ENCODE results near the gene C1orf167. TPM values are rescaled to one million over a fixed set of nuclear protein-coding genes. Genes with fewer than 3 reads are reported as not detected.

The C1orf167 gene
- total and polyA plus RNA-seq, 4 donors, result 0.37 TPM; not detected in 3

DNA sequence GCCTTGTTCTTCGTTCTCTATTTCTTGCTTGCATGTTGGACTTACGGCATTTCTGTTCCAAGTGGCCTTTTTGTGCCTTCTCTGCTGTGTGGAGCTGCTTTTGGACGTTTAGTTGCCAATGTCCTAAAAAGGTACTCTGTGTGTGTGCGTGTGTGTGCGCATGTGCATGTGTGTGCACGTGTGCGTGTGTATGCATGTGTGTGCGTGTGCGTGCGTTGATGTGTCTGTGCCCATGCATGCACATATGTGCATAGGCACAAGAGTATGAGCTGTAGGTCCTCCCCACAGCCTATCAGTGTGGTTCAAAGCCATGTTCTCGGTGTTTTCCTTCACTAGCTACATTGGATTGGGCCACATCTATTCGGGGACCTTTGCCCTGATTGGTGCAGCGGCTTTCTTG is 71.9 kb downstream of the C1orf167 start:
- peaks cover 11 to 89% (median 47%) of the 10 kb centered on the region in 4 donors for H3K36me3 ChIP-seq (ENCODE audit: control insufficient read depth in 4 of 4, insufficient read depth in 3 of 4, low read depth in 1 of 4, low read length in 3 of 4)
- no peak overlapping the region for H3K9ac ChIP-seq (ENCODE audit: low read depth in 1 of 2, low read length in 2 of 2)
- no peak overlapping the region for H3K4me3 ChIP-seq (ENCODE audit: low read depth in 1 of 3, low read length in 3 of 3)
- H3K4me1 ChIP-seq (ENCODE audit: control insufficient read depth in 4 of 4, insufficient read depth in 4 of 4, low read length in 3 of 4), result peaks cover 0 to 2% (median under 1%) of the 10 kb centered on the region in 4 donors
- no peaks in the 10 kb centered on the region for H3K27me3 ChIP-seq (ENCODE audit: control insufficient read depth in 4 of 4, insufficient read depth in 4 of 4, low read length in 3 of 4)
- H3K9me3 ChIP-seq (ENCODE audit: control insufficient read depth in 4 of 4, low read length in 3 of 4), result no peaks in the 10 kb centered on the region
- DNase-seq (ENCODE audit: low spot score), result no peak
- no peak overlapping the region for H3K27ac ChIP-seq (ENCODE audit: low read depth in 1 of 2, low read length in 2 of 2)
- TF ChIP-seq YY1 (IDR thresholded peaks at IDR 0.05) (no peak), FOXA1 (IDR thresholded peaks at IDR 0.05) (no peak), HNF4G (IDR thresholded peaks at IDR 0.05) (no peak), RXRA (IDR thresholded peaks at IDR 0.05) (no peak), HNF4A (conservative IDR thresholded peaks at IDR 0.05) (no peak), RAD21 (IDR thresholded peaks at IDR 0.05) (no peak), TAF1 (conservative IDR thresholded peaks at IDR 0.05) (no peak), FOXA2 (IDR thresholded peaks at IDR 0.05) (no peak), EGR1 (IDR thresholded peaks at IDR 0.05; ENCODE audit: low read depth in 2 of 2) (no peak), JUND (IDR thresholded peaks at IDR 0.05) (no peak), GABPA (IDR thresholded peaks at IDR 0.05 in 1 of 2, conservative IDR thresholded peaks at IDR 0.05 in 1 of 2) (no peak), SP1 (IDR thresholded peaks at IDR 0.05) (no peak), NR2F2 (IDR thresholded peaks at IDR 0.05) (no peak)
- TF ChIP-seq, protein P1, sequence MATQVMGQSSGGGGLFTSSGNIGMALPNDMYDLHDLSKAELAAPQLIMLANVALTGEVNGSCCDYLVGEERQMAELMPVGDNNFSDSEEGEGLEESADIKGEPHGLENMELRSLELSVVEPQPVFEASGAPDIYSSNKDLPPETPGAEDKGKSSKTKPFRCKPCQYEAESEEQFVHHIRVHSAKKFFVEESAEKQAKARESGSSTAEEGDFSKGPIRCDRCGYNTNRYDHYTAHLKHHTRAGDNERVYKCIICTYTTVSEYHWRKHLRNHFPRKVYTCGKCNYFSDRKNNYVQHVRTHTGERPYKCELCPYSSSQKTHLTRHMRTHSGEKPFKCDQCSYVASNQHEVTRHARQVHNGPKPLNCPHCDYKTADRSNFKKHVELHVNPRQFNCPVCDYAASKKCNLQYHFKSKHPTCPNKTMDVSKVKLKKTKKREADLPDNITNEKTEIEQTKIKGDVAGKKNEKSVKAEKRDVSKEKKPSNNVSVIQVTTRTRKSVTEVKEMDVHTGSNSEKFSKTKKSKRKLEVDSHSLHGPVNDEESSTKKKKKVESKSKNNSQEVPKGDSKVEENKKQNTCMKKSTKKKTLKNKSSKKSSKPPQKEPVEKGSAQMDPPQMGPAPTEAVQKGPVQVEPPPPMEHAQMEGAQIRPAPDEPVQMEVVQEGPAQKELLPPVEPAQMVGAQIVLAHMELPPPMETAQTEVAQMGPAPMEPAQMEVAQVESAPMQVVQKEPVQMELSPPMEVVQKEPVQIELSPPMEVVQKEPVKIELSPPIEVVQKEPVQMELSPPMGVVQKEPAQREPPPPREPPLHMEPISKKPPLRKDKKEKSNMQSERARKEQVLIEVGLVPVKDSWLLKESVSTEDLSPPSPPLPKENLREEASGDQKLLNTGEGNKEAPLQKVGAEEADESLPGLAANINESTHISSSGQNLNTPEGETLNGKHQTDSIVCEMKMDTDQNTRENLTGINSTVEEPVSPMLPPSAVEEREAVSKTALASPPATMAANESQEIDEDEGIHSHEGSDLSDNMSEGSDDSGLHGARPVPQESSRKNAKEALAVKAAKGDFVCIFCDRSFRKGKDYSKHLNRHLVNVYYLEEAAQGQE (IDR thresholded peaks at IDR 0.05), result no peak
- TF ChIP-seq, protein P2, sequence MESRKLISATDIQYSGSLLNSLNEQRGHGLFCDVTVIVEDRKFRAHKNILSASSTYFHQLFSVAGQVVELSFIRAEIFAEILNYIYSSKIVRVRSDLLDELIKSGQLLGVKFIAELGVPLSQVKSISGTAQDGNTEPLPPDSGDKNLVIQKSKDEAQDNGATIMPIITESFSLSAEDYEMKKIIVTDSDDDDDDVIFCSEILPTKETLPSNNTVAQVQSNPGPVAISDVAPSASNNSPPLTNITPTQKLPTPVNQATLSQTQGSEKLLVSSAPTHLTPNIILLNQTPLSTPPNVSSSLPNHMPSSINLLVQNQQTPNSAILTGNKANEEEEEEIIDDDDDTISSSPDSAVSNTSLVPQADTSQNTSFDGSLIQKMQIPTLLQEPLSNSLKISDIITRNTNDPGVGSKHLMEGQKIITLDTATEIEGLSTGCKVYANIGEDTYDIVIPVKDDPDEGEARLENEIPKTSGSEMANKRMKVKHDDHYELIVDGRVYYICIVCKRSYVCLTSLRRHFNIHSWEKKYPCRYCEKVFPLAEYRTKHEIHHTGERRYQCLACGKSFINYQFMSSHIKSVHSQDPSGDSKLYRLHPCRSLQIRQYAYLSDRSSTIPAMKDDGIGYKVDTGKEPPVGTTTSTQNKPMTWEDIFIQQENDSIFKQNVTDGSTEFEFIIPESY (IDR thresholded peaks at IDR 0.05), result no peak
- TF ChIP-seq, protein P3, sequence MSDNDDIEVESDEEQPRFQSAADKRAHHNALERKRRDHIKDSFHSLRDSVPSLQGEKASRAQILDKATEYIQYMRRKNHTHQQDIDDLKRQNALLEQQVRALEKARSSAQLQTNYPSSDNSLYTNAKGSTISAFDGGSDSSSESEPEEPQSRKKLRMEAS (IDR thresholded peaks at IDR 0.05), result no peak
- TF ChIP-seq, protein P4, sequence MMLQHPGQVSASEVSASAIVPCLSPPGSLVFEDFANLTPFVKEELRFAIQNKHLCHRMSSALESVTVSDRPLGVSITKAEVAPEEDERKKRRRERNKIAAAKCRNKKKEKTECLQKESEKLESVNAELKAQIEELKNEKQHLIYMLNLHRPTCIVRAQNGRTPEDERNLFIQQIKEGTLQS (IDR thresholded peaks at IDR 0.05), result no peak
- WGBS, result 94% methylated on average over 13 of the region's 13 CpGs

DNA sequence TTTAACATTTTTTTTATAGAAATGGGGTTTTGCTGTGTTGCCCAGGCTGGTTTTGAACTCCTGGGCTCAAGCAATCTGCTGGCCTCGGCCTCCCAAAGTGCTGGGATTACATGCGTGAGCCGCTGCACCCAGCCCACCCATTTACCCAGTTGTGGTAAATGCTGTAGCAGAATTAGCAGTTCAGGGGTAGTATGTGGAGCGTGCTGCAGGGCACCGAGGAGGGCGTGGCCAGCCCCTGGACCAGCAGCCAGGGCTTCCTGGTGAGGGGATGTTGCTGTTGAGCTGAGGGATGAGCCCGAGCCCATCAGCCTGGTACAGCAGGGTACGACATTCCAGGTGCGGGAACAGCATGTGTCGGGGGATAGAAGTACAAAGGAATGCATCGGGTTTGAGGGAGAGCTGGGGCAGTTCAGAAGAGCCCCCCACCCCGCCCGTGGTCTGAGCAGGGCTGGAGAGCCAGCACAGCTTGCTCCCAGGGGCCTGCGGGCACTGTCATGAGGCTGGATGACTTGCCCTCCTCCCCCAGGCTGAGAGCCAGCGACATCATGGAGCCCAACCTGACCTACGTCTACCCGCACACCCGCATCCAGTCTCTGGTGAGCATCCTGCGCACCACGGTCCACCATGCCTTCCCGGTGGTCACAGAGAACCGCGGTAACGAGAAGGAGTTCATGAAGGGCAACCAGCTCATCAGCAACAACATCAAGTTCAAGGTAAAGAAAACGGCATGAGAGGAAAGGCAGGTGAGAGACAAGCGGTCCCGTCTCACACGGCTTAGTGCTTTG is 73.6 kb downstream of the C1orf167 start:
- H3K36me3 ChIP-seq (ENCODE audit: control insufficient read depth in 4 of 4, insufficient read depth in 3 of 4, low read depth in 1 of 4, low read length in 3 of 4), result peaks cover 5 to 73% (median 37%) of the 10 kb centered on the region in 4 donors
- H3K9ac ChIP-seq (ENCODE audit: low read depth in 1 of 2, low read length in 2 of 2), result no peak overlapping the region
- no peak for DNase-seq (ENCODE audit: low spot score)
- TF ChIP-seq, protein P2 (IDR thresholded peaks at IDR 0.05), result no peak
- TF ChIP-seq HNF4A (conservative IDR thresholded peaks at IDR 0.05) (no peak), RAD21 (IDR thresholded peaks at IDR 0.05) (no peak), TAF1 (conservative IDR thresholded peaks at IDR 0.05) (no peak), YY1 (IDR thresholded peaks at IDR 0.05) (no peak), GABPA (IDR thresholded peaks at IDR 0.05 in 1 of 2, conservative IDR thresholded peaks at IDR 0.05 in 1 of 2) (no peak), EGR1 (IDR thresholded peaks at IDR 0.05; ENCODE audit: low read depth in 2 of 2) (no peak), RXRA (IDR thresholded peaks at IDR 0.05) (no peak), SP1 (IDR thresholded peaks at IDR 0.05) (no peak), FOXA2 (IDR thresholded peaks at IDR 0.05) (no peak)
- TF ChIP-seq, protein P1 (IDR thresholded peaks at IDR 0.05), result no peak
- TF ChIP-seq, protein P3 (IDR thresholded peaks at IDR 0.05), result no peak
- TF ChIP-seq, protein P4 (IDR thresholded peaks at IDR 0.05), result no peak
- no peak overlapping the region for H3K27ac ChIP-seq (ENCODE audit: low read depth in 1 of 2, low read length in 2 of 2)
- H3K4me3 ChIP-seq (ENCODE audit: low read depth in 1 of 3, low read length in 3 of 3), result no peak overlapping the region
- 92% methylated on average over 28 of the region's 28 CpGs for WGBS
- peaks cover 5 to 14% (median 10%) of the 10 kb centered on the region in 4 donors for H3K4me1 ChIP-seq (ENCODE audit: control insufficient read depth in 4 of 4, insufficient read depth in 4 of 4, low read length in 3 of 4)
- H3K27me3 ChIP-seq (ENCODE audit: control insufficient read depth in 4 of 4, insufficient read depth in 4 of 4, low read length in 3 of 4), result no peaks in the 10 kb centered on the region
- H3K9me3 ChIP-seq (ENCODE audit: control insufficient read depth in 4 of 4, low read length in 3 of 4), result no peaks in the 10 kb centered on the region
